Measurements from ENCODE around the gene SARS1. TPM values are rescaled to one million over a fixed set of nuclear protein-coding genes. Genes with fewer than 3 reads are reported as not detected.

Gene SARS1
- total RNA-seq, 1 donor from 2014 or later: 134 TPM

DNA sequence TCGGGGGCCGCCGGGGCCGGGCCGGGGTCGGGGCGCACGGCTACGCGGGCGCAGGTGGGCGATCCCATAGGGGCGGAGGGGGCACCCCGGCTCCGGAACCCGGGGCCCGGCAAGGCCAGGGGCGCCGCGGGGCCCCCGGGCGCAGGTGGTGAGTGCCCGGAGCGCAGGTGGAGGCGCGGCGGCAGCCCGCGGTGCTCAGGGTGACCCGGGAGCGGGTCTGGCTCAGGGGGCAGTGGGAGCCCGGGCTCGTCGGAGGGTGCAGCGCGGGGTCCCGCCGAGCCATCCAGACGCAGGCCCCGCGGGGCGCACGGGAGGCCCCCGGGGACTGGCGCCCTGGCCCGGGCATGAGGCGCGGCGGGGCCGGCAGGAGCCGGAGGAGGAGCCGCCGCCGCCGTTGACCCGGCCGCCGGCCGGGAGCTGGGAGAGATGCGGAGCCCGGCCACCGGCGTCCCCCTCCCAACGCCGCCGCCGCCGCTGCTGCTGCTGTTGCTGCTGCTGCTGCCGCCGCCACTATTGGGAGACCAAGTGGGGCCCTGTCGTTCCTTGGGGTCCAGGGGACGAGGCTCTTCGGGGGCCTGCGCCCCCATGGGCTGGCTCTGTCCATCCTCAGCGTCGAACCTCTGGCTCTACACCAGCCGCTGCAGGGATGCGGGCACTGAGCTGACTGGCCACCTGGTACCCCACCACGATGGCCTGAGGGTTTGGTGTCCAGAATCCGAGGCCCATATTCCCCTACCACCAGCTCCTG, 36.1 kb downstream of the SARS1 start:
- no peaks in the 10 kb centered on the region for H3K27me3 ChIP-seq
- DNase-seq (ENCODE audit: low spot score in 2 of 2): no peak
- no peaks in the 10 kb centered on the region for H3K36me3 ChIP-seq
- intact Hi-C loops (cut with DNase I): loop anchor here (1.0 kb wide), 1 partner anchor 9 kb away; no protein-coding TSS in a partner anchor
- no peaks in the 10 kb centered on the region for H3K9me3 ChIP-seq
- peaks cover 9 to 23% of the 10 kb centered on the region in 2 donors for H3K4me1 ChIP-seq
- H3K4me3 ChIP-seq: peak overlapping the region; percentile 82 to 89
- H3K27ac ChIP-seq: no peak overlapping the region
- TF ChIP-seq, protein P1, sequence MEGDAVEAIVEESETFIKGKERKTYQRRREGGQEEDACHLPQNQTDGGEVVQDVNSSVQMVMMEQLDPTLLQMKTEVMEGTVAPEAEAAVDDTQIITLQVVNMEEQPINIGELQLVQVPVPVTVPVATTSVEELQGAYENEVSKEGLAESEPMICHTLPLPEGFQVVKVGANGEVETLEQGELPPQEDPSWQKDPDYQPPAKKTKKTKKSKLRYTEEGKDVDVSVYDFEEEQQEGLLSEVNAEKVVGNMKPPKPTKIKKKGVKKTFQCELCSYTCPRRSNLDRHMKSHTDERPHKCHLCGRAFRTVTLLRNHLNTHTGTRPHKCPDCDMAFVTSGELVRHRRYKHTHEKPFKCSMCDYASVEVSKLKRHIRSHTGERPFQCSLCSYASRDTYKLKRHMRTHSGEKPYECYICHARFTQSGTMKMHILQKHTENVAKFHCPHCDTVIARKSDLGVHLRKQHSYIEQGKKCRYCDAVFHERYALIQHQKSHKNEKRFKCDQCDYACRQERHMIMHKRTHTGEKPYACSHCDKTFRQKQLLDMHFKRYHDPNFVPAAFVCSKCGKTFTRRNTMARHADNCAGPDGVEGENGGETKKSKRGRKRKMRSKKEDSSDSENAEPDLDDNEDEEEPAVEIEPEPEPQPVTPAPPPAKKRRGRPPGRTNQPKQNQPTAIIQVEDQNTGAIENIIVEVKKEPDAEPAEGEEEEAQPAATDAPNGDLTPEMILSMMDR (IDR thresholded peaks at IDR 0.05): no peak

DNA sequence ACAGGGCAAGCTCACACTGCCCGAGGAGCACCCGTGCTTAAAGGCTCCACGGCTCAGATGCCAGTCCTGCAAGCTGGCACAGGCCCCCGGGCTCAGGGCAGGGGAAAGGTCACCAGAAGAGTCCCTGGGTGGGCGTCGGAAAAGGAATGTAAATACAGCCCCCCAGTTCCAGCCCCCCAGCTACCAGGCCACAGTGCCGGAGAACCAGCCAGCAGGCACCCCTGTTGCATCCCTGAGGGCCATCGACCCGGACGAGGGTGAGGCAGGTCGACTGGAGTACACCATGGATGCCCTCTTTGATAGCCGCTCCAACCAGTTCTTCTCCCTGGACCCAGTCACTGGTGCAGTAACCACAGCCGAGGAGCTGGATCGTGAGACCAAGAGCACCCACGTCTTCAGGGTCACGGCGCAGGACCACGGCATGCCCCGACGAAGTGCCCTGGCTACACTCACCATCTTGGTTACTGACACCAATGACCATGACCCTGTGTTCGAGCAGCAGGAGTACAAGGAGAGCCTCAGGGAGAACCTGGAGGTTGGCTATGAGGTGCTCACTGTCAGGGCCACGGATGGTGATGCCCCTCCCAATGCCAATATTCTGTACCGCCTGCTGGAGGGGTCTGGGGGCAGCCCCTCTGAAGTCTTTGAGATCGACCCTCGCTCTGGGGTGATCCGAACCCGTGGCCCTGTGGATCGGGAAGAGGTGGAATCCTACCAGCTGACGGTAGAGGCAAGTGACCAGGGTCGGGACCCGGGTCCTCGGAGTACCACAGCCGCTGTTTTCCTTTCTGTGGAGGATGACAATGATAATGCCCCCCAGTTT, 36.9 kb downstream of the SARS1 start:
- no peaks in the 10 kb centered on the region for H3K9me3 ChIP-seq
- peak overlapping the region in 1 of 2 donors; percentile 82 for H3K4me3 ChIP-seq
- no peak overlapping the region for H3K27ac ChIP-seq
- no peaks in the 10 kb centered on the region for H3K36me3 ChIP-seq
- intact Hi-C loops (cut with DNase I): no loop called here
- H3K4me1 ChIP-seq: peaks cover 9 to 27% of the 10 kb centered on the region in 2 donors
- H3K27me3 ChIP-seq: no peaks in the 10 kb centered on the region
- DNase-seq (ENCODE audit: low spot score in 2 of 2): no peak
- TF ChIP-seq, protein P1 (IDR thresholded peaks at IDR 0.05): no peak

DNA sequence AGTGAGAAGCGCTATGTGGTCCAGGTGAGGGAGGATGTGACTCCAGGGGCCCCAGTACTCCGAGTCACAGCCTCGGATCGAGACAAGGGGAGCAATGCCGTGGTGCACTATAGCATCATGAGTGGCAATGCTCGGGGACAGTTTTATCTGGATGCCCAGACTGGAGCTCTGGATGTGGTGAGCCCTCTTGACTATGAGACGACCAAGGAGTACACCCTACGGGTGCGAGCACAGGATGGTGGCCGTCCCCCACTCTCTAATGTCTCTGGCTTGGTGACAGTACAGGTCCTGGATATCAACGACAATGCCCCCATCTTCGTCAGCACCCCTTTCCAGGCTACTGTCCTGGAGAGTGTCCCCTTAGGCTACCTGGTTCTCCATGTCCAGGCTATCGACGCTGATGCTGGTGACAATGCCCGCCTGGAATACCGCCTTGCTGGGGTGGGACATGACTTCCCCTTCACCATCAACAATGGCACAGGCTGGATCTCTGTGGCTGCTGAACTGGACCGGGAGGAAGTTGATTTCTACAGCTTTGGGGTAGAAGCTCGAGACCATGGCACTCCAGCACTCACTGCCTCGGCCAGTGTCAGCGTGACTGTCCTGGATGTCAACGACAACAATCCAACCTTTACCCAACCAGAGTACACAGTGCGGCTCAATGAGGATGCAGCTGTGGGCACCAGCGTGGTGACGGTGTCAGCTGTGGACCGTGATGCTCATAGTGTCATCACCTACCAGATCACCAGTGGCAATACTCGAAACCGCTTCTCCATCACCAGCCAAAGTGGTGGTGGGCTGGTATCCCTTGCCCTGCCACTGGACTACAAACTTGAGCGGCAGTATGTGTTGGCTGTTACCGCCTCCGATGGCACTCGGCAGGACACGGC, 37.8 kb downstream of the SARS1 start:
- no peak for DNase-seq (ENCODE audit: low spot score in 2 of 2)
- no peaks in the 10 kb centered on the region for H3K36me3 ChIP-seq
- TF ChIP-seq, protein P1 (IDR thresholded peaks at IDR 0.05): no peak
- no peak overlapping the region for H3K4me3 ChIP-seq
- H3K27ac ChIP-seq: no peak overlapping the region
- no peaks in the 10 kb centered on the region for H3K27me3 ChIP-seq
- intact Hi-C loops (cut with DNase I): no loop called here
- H3K9me3 ChIP-seq: no peaks in the 10 kb centered on the region
- peaks cover 9 to 27% of the 10 kb centered on the region in 2 donors for H3K4me1 ChIP-seq

DNA sequence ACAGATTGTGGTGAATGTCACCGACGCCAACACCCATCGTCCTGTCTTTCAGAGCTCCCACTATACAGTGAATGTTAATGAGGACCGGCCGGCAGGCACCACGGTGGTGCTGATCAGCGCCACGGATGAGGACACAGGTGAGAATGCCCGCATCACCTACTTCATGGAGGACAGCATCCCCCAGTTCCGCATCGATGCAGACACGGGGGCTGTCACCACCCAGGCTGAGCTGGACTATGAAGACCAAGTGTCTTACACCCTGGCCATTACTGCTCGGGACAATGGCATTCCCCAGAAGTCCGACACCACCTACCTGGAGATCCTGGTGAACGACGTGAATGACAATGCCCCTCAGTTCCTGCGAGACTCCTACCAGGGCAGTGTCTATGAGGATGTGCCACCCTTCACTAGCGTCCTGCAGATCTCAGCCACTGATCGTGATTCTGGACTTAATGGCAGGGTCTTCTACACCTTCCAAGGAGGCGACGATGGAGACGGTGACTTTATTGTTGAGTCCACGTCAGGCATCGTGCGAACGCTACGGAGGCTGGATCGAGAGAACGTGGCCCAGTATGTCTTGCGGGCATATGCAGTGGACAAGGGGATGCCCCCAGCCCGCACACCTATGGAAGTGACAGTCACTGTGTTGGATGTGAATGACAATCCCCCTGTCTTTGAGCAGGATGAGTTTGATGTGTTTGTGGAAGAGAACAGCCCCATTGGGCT, 38.6 kb downstream of the SARS1 start:
- Histone ChIP-seq H3K9me3 (no peaks in the 10 kb centered on the region), H3K4me3 (no peak overlapping the region), H3K27me3 (no peaks in the 10 kb centered on the region), H3K4me1 (peaks cover 9 to 27% of the 10 kb centered on the region in 2 donors), H3K36me3 (no peaks in the 10 kb centered on the region), H3K27ac (no peak overlapping the region)
- DNase-seq (ENCODE audit: low spot score in 2 of 2): no peak
- intact Hi-C loops (cut with DNase I): no loop called here
- TF ChIP-seq, protein P1 (IDR thresholded peaks at IDR 0.05): no peak

Data from ascending aorta (tissue), 2 donors.